Stimulated activated CD8-positive, alpha-beta memory T cell treated with anti-CD3 and anti-CD28 coated beads, Interleukin-15, amount 100 ng/mL, for 48 hours (primary cell): Measurements from ENCODE around the gene PEAR1.

Source experiments
- DNase-seq, 2 donors: peaks; one replicate each; pipeline ENCODE4 v3.0.0-alpha.2; 2020; ENCODE audit warnings: low read depth in 2 of 2

The PEAR1 gene

GRCh38 chr1:156899956-156900718, 6.6 kb downstream of the PEAR1 start:
- no peak for DNase-seq

DNA sequence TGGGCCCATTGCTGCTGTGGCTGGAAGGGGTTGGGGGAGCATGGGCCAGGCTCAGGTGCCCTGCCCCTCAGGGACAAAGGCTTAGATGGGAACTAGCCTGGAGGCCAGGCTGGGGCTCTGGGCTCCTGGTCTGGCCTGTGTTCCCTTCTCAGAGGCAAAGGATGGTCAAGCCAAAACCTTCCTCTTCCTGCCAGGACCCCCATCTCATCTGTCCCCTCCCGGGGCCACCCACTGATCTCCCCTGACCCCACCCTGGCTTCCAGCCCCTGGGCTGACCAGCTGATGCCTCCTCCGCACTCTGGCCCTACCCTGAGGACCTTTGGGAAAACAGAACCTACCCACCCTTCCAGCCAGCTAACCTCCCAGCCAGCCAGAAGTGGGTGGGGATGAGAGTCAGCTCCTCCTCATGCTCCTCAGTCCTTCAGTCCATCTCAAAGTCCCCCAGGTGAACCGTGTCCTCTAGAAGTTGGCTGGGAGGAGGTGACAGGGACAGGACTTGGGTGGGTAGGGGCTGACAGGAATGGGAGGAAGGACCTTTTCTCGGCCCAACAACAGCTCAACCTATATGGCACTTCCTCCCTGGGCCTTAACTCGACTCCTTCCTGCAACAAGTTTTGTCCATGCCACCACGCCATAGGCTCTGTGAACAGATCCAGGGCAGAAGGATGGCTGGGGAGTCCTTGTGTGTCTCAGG, 7.5 kb downstream of the PEAR1 start:
- no peak for DNase-seq

DNA sequence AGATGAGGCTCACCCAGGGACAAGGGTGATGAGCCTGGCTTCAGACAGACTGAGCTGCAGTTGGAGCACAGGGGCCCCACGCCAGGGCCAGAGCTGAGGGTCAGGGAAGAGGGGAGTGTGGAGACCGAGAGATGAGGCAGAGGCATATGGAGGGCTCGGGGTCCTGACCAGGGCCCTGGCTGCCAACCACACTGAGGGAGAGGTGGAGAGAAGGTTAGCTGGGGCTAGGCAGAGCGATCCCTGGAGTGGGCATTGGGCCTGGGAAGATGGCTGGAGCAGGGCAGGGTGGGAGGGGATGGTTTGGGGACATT, 8.0 kb downstream of the PEAR1 start:
- DNase-seq = no peak

DNA sequence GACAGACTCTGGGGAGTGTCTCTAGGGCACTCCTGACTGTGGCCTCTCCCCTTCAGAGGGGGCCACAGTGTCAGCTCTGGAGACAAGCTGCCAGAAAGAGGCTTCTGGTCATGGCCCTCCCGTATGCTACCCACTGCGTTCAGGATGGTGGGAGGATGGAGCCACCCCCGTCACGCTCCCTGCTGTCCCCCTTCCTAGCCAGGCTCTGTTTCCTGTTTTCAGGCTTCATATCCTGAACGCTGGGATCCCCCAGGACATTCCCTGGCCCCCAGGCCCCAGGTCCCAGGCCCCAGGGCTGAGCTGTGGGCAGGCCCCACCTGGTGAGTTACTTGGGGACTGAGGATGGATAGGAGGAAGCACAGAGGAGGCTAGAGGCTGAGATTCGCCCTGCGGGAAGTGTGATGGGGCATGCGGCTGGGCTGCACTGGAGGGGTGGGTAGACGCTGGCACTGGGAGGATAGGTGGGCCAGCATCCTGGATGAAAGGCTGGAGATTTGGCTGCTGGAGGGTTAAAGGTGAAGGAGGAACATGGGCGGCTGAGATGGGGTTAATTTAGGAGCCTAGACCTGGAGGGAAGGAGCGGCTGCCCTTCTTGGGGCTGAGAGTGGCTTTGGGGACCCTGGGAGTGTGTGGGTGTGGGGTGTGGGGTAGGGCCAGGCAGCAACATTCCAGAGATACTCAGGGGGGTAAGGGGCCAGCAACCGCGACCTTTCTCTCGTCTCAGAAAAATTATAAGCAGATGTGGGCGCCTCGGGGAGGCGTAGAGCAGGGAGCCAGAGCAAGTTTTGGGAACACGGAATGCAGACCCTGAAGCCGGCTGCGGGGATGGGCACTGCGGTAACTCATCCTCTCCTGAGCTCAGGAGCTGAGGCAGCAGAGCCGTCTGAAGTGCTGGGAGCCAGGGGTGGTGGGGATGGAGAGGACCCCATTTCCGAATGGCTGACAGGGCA, 8.7 kb downstream of the PEAR1 start:
- no peak for DNase-seq

DNA sequence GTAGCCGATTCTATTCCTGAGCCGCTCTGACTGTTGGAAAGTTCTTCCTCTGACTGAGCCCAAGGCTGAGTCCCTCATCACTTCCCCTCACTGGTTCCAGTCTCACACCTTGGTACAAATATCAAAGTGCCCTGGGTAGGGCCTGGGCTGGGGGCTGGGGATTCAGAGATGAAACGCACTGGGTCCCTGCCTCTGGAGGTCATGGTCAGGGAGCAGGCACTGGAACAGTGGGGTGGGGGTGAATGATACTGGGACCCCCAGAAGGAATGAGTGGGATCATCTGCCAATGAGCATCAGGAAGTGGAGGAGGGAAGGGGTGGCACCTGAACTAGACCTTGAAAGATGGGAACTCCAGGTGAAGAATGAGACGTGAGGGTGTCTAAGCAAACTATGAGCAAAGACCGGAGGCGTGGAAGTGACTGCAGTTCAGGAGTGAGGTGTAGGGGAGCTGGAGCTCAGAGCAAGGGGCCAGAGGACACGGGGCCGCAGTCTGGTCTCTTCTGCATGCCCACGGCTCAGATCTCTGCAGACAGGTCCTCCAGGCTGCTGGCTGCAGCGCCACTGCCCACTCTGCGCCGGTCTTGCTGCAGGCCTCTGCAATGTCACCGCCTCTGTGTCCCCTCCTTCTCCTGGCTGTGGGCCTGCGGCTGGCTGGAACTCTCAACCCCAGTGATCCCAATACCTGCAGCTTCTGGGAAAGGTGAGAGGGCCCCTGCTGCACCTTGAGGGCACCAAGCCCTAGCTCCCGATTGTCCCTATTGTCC, 10.0 kb downstream of the PEAR1 start:
- DNase-seq = no peak

GRCh38 chr1:156904187-156904959, 10.9 kb downstream of the PEAR1 start:
- DNase-seq = no peak

GRCh38 chr1:156905176-156905575, 11.7 kb downstream of the PEAR1 start:
- no peak for DNase-seq

GRCh38 chr1:156905651-156906050, 12.1 kb downstream of the PEAR1 start:
- no peak for DNase-seq

- no peak for DNase-seq
These were observed 12.8 kb downstream of the PEAR1 start for GRCh38 chr1:156906206-156906906.

DNA sequence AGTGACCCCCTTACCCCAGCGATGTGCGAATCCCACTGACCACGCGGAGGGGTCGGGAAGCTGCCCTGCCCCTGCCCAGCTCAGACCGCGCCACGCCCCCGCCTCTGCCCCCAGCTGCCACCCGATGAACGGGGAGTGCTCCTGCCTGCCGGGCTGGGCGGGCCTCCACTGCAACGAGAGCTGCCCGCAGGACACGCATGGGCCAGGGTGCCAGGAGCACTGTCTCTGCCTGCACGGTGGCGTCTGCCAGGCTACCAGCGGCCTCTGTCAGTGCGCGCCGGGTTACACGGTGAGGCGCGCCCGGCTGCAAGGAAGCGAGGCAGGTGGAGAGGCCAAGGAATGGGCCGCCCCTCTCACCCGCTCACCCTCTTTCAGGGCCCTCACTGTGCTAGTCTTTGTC, 15.0 kb downstream of the PEAR1 start:
- no peak for DNase-seq

GRCh38 chr1:156908955-156909354, 15.4 kb downstream of the PEAR1 start:
- DNase-seq = no peak

- DNase-seq = no peak
These were observed 16.2 kb downstream of the PEAR1 start for GRCh38 chr1:156909671-156910070.

DNA sequence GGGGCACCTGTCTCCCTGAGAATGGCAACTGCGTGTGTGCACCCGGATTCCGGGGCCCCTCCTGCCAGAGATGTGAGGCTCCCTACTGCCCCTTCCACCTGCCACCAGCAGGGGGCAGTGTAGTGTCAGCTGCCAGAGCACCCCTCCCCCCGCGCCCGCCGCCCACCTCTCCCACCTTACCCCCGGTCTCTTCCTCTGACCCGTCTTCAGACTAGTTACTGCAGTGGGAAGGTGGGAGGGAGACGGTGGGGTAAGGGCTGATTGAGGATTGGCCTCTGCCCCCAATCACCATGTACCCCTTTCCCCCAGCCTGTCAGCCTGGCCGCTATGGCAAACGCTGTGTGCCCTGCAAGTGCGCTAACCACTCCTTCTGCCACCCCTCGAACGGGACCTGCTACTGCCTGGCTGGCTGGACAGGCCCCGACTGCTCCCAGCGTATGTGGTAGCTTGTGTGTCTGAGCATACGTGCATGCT, 16.8 kb downstream of the PEAR1 start:
- DNase-seq = peak in 1 of 2 donors; percentile 24

DNA sequence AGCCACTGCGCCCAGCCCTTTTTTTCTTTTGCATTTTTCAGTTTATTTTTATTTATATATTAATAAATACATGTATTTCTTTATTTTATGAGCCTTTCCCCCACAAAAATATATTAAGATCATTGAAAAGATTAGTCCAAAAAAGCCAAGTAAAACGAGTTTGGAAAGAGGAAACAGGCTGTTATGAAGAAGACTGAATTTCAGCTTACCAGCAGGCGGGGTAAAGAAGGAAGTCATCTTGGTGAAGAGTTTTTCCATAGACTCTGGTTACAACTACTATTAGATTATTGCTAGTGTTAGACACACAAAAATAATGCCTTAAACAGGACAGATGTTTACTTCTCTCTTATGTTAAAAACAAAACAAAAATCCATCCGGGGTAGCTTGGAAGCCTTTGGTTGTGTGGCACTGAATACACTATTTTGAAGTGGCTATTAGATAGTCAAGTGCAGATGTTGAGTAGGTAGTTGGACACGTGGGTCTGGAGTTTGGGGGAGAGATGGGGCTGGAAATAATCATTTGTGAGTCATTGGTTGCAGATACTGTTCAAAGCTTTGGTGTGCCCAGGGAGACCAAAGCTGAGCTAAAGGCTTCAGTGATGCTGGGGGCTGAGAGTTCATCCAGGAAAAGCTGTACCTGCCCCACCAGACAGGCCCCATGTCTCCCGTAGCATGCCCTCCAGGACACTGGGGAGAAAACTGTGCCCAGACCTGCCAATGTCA, 18.2 kb downstream of the PEAR1 start:
- DNase-seq = no peak

- DNase-seq = no peak
These were observed 18.8 kb downstream of the PEAR1 start for GRCh38 chr1:156912310-156912709.

- DNase-seq = no peak
These were observed 19.6 kb downstream of the PEAR1 start for GRCh38 chr1:156912861-156913808.

DNA sequence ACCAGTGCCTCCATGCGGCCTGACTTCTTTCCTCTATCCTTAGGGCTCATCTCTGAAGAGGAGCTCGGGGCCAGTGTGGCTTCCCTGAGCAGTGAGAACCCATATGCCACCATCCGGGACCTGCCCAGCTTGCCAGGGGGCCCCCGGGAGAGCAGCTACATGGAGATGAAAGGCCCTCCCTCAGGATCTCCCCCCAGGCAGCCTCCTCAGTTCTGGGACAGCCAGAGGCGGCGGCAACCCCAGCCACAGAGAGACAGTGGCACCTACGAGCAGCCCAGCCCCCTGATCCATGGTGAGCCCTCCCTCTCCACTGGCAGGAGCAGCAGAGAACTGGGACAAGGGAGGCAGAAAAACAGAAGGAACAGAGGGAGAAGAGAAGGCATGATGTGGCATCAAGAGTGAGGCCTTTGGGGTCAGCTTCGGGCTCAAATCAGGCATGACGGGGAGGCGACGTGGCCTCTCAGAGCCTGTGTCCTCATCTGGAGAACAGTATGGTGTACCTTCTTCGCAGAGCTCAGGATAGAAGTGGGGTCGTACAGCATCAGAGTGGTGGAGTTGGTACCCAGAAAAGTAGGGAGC, 20.4 kb downstream of the PEAR1 start:
- no peak for DNase-seq

DNA sequence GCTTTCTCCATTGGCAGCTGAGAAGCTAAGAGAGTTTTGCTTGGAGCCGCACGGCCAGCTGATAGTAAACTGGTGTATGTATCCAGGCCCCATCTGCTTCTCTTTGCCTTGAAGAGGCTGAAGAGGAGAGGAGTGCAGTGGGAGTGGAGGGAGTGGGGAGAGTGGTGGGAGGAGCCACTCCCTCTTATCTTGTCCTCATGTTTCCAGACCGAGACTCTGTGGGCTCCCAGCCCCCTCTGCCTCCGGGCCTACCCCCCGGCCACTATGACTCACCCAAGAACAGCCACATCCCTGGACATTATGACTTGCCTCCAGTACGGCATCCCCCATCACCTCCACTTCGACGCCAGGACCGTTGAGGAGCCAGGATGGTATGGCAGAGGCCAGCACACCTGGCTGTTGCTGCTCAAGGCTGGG, 20.9 kb downstream of the PEAR1 start:
- no peak for DNase-seq
